G401 (cell line): ENCODE results near the gene TMEM106A. TPM values are rescaled to one million over a fixed set of nuclear protein-coding genes. Genes with fewer than 3 reads are reported as not detected.
"Not testable (repeated sequence)": the region's sequence is repeated elsewhere in the genome, so short reads cannot be mapped to it uniquely, and the experiment has no call there.

Source experiments
- DNase-seq: peaks from one replicate; pipeline ENCODE4 v3.0.0-alpha.2; 2015; ENCODE audit warnings: low spot score
- in situ Hi-C: cut with HindIII; loops from 2 replicates; pipeline ENCODE4 v1.10.0; 2016; ENCODE audit warnings: low sequenced_read_pairs, mixed read lengths
- total RNA-seq: library from RNA; depleted of rRNA; stranded (reverse); fragments of >200 nt; shearing (Covaris generic); gene quantifications from 2 replicates; pipeline ENCODE4 v1.2.3, GENCODE V29; 2014; rRNA removed

Gene TMEM106A
- total RNA-seq, 1 experiment from 2014 or later = not detected

DNA sequence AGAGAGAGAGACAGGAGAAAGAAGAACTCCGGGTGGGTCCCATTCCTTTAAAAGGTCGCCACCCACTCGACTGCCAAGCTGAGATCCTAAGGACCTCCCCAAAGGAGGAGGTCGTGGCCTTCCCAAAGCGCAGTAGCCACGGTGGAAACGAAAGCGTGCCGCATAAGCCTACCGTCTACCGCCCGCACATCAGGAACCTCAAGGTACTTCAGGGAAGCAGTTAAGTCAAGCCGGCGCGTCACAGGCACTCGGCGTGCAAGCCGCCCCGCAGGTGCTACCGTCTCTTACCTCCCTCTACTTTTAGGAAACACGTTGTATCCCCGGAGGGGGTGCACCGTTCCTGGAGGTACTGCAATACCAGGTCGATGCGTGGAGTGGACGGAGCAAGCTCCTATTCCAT lies 27.9 kb downstream of the TMEM106A start:
- DNase-seq, in situ Hi-C loops: not testable (repeated sequence)

DNA sequence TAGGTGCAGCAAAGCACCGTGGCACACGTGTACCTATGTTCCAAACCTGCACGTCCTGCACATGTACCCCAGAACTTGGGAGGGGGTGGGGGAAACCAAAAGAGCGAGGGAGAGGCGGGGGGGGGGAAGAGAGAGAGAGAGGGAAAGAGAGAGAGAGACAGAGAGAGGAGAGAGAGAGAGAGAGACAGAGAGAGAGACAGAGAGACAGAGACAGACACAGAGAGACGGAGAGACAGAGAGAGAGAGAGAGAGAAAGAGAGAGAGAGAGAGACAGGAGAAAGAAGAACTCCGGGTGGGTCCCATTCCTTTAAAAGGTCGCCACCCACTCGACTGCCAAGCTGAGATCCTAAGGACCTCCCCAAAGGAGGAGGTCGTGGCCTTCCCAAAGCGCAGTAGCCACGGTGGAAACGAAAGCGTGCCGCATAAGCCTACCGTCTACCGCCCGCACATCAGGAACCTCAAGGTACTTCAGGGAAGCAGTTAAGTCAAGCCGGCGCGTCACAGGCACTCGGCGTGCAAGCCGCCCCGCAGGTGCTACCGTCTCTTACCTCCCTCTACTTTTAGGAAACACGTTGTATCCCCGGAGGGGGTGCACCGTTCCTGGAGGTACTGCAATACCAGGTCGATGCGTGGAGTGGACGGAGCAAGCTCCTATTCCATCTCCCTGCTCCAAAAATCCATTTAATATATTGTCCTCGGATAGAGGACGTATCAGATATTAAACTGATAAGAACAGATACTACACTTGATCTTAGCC lies 29.1 kb downstream of the TMEM106A start:
- DNase-seq, in situ Hi-C loops: not testable (repeated sequence)

DNA sequence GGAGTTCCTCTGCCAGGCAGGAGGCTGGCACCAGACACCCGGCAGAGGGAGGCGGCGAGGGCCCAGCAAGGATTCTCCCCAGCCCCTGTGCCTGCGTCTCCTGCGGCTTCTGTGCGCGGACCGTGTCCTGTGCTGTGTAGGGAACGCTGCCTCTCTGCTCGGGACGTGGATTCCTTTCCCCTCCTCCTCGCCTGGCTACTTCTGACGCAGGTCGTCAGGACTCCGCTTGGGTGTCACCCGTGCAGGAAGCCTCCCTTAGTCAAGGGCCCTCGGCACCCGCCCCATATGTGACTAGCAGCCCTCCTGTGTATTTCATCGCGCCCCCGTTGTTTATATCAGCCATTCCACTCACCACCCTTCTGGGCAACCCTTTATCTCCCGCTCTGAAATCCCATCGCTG lies 34.8 kb downstream of the TMEM106A start:
- in situ Hi-C loops = not testable (repeated sequence)

More for the DNA sequence above, 34.8 kb downstream of the TMEM106A start:
- not testable (repeated sequence) for DNase-seq

Other genes with a start within 250 kb of the TMEM106A start
- 15.3 and 42.3 TPM in 2 replicates for gene AARSD1, start 247.4 kb upstream of the TMEM106A start, total RNA-seq
- gene PTGES3L, start 231.8 kb upstream of the TMEM106A start, total RNA-seq = not detected in 2 replicates
- 7.2 and 9.5 TPM in 2 replicates for gene RUNDC1, start 231.3 kb upstream of the TMEM106A start, total RNA-seq
- 1,864 and 2,481 TPM in 2 replicates for gene RPL27, start 213.5 kb upstream of the TMEM106A start, total RNA-seq
- 34.8 and 41.6 TPM in 2 replicates for gene IFI35, start 205.1 kb upstream of the TMEM106A start, total RNA-seq
- 307 and 355 TPM in 2 replicates for gene VAT1, start 189.5 kb upstream of the TMEM106A start, total RNA-seq
- 10.4 and 10.9 TPM in 2 replicates for gene RND2, start 186.6 kb upstream of the TMEM106A start, total RNA-seq
- gene BRCA1, start 86.5 kb upstream of the TMEM106A start, total RNA-seq = 22.8 and 53.3 TPM in 2 replicates
- gene NBR1, start 40.7 kb upstream of the TMEM106A start, total RNA-seq = 42.8 and 63.6 TPM in 2 replicates
- not detected in 2 replicates for gene CCDC200, start 16.7 kb downstream of the TMEM106A start, total RNA-seq
- not detected in 2 replicates for gene RNU2-1, start 22.1 kb downstream of the TMEM106A start, total RNA-seq
- gene ARL4D, start 187.1 kb downstream of the TMEM106A start, total RNA-seq = 16.7 and 17.6 TPM in 2 replicates